Globus pallidus (tissue), 1 donor: ENCODE results near the gene ATF5.
A peak's percentile ranks its signal among the peaks of the same experiment; 100 is the strongest.
"Not testable (repeated sequence)": the region's sequence is repeated elsewhere in the genome, so short reads cannot be mapped to it uniquely, and the experiment has no call there.

Experiments used
- DNase-seq: peaks from one replicate; pipeline ENCODE4 v3.0.0-alpha.2; 2015; ENCODE audit warnings: low spot score

Gene ATF5

GRCh38 chr19:49949742-49950589 lies 21.0 kb downstream of the ATF5 start:
- no peak for DNase-seq

- DNase-seq = no peak
Measured at GRCh38 chr19:49950590-49950948, 21.6 kb downstream of the ATF5 start.

DNA sequence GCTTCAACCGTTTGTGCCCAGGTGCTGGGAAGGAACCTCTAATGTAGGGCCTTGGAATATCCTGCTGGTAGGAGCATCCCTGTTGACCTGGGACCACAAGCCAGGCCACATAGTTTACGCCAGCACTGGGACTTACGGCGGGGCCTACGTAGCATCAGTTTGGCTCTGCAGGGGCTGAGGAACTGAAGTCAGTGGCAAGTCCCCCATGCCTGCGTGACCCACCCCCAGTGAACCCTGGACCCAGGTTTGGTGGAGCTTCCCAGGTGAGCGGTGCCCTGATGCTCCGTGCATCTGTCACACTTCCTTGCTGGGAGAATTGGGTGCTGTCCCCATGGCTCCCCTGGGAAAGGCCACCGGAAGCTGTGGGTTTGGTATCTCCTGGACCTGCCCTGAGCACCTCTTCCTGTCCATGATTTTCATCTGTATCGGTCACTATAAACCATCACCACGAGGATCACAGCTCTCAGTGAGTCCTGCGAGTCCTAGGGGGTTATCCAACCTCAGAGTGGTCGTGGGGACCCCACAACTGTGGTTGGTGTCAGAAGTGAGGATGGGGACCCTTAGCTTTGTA lies 22.0 kb downstream of the ATF5 start:
- DNase-seq = no peak

DNA sequence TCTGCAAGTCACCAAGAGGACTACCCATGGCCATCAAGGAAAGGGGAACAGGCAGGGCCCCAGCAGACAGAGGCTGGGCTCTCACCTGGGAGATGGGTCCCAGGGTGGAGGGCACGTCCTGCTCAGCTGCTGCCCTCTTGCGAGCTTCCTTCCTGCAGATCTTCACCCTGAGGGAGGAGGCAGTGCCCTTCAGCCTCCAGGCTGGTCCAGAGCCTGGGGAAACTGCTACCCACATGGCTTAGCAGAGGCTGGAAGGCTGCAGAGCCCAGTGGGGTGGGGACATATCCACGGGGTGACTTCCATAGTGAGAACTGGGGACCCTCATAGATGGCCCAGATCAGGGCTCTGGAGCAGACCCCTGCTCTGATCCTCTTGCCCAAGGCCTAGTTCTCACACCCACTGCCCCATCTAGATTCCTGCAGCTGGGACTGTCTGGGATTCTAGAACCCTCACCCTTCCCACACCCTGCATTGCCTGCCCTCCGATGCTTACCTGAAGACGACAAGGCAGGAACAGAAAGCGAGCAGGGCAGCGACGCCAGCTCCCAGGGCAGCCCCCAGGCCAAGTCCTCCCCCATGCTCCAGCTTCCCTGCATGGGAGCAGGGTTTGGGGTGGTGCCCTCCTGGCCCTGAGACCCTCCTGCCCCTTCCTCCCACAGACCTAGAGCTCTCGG lies 22.9 kb downstream of the ATF5 start:
- DNase-seq = no peak

- no peak for DNase-seq
Measured at GRCh38 chr19:49952479-49952836, 23.5 kb downstream of the ATF5 start.

DNA sequence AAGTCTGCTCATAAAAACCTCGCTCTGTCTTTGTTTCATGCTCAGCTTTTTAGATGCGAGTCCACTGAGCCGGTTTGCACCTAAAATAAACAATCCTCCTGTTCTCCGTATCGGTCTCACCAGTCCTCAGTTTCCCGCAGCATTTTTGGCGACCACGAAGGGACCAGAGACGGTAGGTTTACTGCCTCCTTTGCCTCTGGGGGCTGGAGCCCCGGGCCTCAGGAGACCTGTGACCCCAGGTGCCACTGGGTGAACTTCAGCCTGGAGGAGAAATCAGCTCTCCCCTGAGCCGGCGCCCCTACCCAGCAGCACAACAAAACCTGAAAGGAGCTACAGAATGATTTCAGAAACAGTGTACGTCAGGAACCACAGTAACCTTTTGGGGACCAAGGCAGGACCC lies 23.9 kb downstream of the ATF5 start:
- no peak for DNase-seq

DNA sequence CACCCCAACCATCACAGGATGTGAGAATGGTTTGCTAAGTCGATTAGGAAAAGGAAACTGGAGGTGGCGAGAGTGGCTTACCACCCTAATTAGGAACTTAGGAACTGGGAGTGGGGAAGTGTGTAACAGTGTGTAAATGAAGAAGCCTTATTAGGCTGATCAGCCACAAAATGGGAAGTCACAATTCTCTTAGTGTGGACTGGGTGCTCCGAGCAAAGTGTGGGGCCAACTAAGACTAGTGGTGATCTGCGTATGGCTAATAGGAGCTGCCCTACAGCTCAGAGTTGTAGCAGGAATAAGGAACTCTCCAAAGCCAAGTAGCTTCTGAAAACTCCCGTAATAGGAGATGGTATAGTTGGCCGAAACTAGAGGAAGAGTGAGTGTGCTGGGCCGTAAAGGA lies 24.4 kb downstream of the ATF5 start:
- DNase-seq = no peak

DNA sequence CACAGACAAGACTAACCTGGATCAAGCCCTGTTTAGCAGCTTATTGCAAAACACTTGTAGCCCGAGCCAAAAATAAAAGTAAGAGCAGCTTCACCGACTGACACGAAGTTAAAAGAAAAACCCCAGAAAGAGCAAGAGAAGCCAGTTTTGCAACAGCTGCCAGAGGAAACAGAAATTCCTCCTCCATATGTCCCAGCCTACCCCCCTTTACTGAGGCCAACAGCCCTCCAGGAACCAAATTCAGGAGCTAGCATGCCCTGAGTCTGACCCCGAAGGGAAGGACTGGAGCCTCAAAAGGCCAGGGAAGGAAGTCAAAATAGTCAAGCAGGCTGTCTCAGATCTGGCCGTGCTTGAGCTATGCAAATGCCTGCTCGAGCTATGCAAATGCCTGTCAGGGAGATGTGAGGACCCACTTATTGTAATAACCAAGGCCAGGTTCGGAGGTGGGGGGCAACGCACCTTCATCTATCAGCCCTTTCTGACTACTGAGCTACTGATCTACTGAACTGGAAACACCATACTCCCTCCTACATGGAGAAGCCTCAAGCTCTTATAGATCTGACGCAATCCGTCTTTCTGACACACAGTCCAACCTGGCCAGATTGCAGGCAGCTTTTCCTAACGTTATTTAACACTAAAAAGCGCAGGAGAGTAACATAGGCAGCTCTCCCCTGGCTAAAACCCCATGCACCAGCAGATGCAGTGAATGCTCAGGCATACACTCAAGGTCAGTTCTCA lies 25.3 kb downstream of the ATF5 start:
- no peak for DNase-seq

DNA sequence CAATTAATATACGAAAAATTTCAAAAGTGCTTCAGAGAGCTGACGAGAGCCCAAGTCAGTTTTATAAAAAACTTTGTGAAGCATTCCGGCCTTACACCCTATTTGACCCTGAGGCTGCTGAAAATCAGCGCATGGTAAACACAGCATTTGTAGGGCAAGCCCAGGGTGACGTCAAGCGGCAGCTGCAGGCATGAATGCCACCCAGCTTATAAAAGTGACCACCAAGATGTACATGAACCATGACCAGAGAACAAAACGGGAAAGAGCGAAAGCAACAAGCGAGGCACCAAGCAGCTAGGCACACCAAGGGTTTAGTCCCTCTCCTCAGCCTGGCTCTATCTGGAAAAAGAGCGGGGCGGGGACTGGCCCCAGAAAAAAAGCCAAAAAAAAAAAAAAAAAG lies 25.9 kb downstream of the ATF5 start:
- no peak for DNase-seq

- no peak for DNase-seq
Measured at GRCh38 chr19:49956115-49956495, 27.1 kb downstream of the ATF5 start.

GRCh38 chr19:49957262-49957915 lies 28.4 kb downstream of the ATF5 start:
- no peak for DNase-seq

- DNase-seq = not testable (repeated sequence)
Measured at GRCh38 chr19:49958144-49958543, 29.1 kb downstream of the ATF5 start.

GRCh38 chr19:49958596-49958995 lies 29.6 kb downstream of the ATF5 start:
- DNase-seq = not testable (repeated sequence)

DNA sequence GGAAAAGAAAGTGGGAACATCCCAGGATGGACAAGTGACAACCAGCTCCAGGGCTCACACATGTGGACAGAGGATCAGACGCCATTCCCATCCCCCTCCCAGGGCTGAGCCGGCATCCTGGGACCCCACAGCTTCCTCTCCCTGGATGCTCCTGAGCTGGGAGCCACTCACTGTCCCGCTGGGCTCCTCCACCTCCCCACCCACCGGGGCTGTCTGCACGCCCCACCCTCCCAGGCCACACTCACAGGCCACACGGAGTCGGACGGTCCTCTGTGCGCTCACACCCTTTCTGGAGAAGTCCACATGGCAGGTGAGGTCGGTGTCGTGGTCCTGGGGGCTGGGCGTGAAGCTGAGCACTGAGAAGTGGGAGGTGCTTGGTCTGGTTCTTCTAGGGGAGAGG lies 30.9 kb downstream of the ATF5 start:
- DNase-seq = not testable (repeated sequence)

DNA sequence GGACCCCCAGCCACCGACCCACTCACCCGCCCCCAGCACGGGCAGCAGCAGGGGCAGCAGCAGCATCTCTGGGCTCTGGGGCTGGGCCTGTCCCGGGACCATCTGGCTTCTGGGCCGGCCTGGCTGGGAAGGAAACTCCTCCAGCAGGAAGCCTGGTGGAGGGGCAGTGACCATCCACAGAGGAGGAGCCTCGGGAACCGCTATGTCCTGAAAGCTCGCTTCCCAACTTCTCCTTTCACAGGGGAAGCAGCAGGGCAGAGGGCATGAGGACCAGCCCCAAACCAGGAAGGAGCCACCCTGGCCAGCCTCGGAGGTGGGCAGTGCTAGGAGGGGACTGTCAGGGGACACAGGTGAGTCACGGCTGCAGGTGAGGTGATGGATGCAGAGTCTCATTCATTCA lies 32.0 kb downstream of the ATF5 start, which contains the start of gene SIGLEC11:
SIGLEC11 (minus strand) TSS at position 193 of the 400 bp plus-strand sequence; CDS start at position 102, 91 bp downstream.
- DNase-seq = not testable (repeated sequence)

GRCh38 chr19:49968279-49968922 lies 39.4 kb downstream of the ATF5 start:
- DNase-seq = no peak

DNA sequence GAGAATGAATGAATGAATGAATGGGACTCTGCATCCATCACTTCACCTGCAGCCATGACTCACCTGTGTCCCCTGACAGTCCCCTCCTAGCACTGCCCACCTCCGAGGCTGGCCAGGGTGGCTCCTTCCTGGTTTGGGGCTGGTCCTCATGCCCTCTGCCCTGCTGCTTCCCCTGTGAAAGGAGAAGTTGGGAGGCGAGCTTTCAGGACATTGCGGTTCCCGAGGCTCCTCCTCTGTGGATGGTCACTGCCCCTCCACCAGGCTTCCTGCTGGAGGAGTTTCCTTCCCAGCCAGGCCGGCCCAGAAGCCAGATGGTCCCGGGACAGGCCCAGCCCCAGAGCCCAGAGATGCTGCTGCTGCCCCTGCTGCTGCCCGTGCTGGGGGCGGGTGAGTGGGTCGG lies 40.4 kb downstream of the ATF5 start:
- DNase-seq = peak; percentile 29

GRCh38 chr19:49971991-49972411 lies 43.0 kb downstream of the ATF5 start:
- DNase-seq = no peak

- no peak for DNase-seq
Measured at GRCh38 chr19:49972841-49973240, 43.8 kb downstream of the ATF5 start.

GRCh38 chr19:49973987-49974386 lies 45.0 kb downstream of the ATF5 start:
- DNase-seq = no peak

GRCh38 chr19:49975051-49975450 lies 46.0 kb downstream of the ATF5 start:
- no peak for DNase-seq
